PC-9 (cell line): Measurements from ENCODE around the gene ACTG1. TPM values are rescaled to one million over a fixed set of nuclear protein-coding genes. Genes with fewer than 3 reads are reported as not detected.

ENCODE experiments used
- BruUV-seq: library from RNA; stranded (reverse); fragments of 400-500 nt; replicated peaks from 2 replicates; lab custom pipeline; 2021; lab: Mats Ljungman, UMichigan
- CTCF ChIA-PET: fragments of 300-600 bp; sonication (Branson Sonifier 250); formaldehyde crosslinking; loops from one replicate; lab custom pipeline; 2022; ENCODE audit warnings: antibody characterized with exemption; lab: Charles Lee
- POLR2A ChIA-PET: fragments of 300-600 bp; sonication (Branson Sonifier 250); formaldehyde crosslinking; loops from one replicate; lab custom pipeline; 2022; ENCODE audit warnings: antibody characterized with exemption; ENCODE audit not compliant: unreplicated experiment; lab: Charles Lee
- DNase-seq, 2 experiments: peaks; one replicate each; pipeline versions ENCODE4 v3.0.0 to v3.0.0-alpha.2; 2015 to 2022; ENCODE audit warnings: mixed read lengths in 1 of 2
- H2AFZ ChIP-seq: fragments of 200-600 bp; sonication (generic); 2 replicates; pipeline ENCODE4 v1.8.1; 2017; ENCODE audit warnings: antibody characterized with exemption
- H3F3A ChIP-seq: fragments of 200-600 bp; sonication (generic); 2 replicates; pipeline ENCODE4 v1.8.1; 2017; ENCODE audit warnings: antibody characterized with exemption, mild to moderate bottlenecking, low read depth; ENCODE audit not compliant: insufficient read depth
- H3K27ac ChIP-seq: fragments of 200-600 bp; sonication (generic); 2 replicates; pipeline ENCODE4 v1.6.1; 2016; ENCODE audit warnings: mixed run types
- H3K27me3 ChIP-seq: fragments of 200-600 bp; sonication (generic); 2 replicates; pipeline ENCODE4 v1.6.1; 2016; ENCODE audit warnings: low read depth, mixed run types; ENCODE audit not compliant: insufficient read depth
- H3K36me3 ChIP-seq: fragments of 200-600 bp; sonication (generic); 2 replicates; pipeline ENCODE4 v1.6.1; 2016; ENCODE audit warnings: low read depth, mixed run types
- H3K4me1 ChIP-seq: fragments of 200-600 bp; sonication (generic); replicated peaks from 2 replicates; pipeline ENCODE4 v1.6.1; 2016; ENCODE audit warnings: mixed run types; ENCODE audit not compliant: insufficient read depth
- H3K4me2 ChIP-seq: fragments of 200-600 bp; sonication (generic); 2 replicates; pipeline ENCODE4 v1.6.1; 2017; ENCODE audit warnings: mixed run types
- H3K4me3 ChIP-seq: fragments of 200-600 bp; sonication (generic); 2 replicates; pipeline ENCODE4 v1.6.1; 2016; ENCODE audit warnings: mixed run types
- H3K79me2 ChIP-seq: fragments of 200-600 bp; sonication (generic); 2 replicates; pipeline ENCODE4 v1.6.1; 2017; ENCODE audit warnings: low read depth, mixed run types
- H3K9me2 ChIP-seq: fragments of 200-600 bp; sonication (generic); 2 replicates; pipeline ENCODE4 v1.8.1; 2017; ENCODE audit warnings: mild to moderate bottlenecking; ENCODE audit not compliant: insufficient read depth
- H3K9me3 ChIP-seq: fragments of 200-600 bp; sonication (generic); 2 replicates; pipeline ENCODE4 v1.8.1; 2016; ENCODE audit warnings: low read depth; ENCODE audit not compliant: insufficient read depth
- H4K20me1 ChIP-seq: fragments of 200-600 bp; sonication (generic); 2 replicates; pipeline ENCODE4 v1.8.1; 2017; ENCODE audit not compliant: insufficient read depth
- CTCF ChIP-seq: fragments of 200-600 bp; sonication (generic); conservative IDR thresholded peaks from 2 replicates; pipeline ENCODE4 v1.6.1; 2017; ENCODE audit warnings: mixed run types, antibody characterized with exemption, mild to moderate bottlenecking, moderate library complexity
- EZH2 ChIP-seq: fragments of 200-600 bp; sonication (generic); IDR thresholded peaks from 2 replicates; pipeline ENCODE4 v1.8.0; 2017; ENCODE audit warnings: antibody characterized with exemption, low read depth
- intact Hi-C: fragments of 100-400 bp; cut with micrococcal nuclease; formaldehyde crosslinking; loops from one replicate; pipeline ENCODE4 v1.10.0; 2022; ENCODE audit not compliant: unreplicated experiment
- total RNA-seq: library from RNA; stranded (reverse); gene quantifications from 2 replicates; pipeline ENCODE4 v1.2.3, GENCODE V29; 2021

Gene ACTG1
- total RNA-seq, 1 experiment from 2014 or later = 3,629 TPM

DNA sequence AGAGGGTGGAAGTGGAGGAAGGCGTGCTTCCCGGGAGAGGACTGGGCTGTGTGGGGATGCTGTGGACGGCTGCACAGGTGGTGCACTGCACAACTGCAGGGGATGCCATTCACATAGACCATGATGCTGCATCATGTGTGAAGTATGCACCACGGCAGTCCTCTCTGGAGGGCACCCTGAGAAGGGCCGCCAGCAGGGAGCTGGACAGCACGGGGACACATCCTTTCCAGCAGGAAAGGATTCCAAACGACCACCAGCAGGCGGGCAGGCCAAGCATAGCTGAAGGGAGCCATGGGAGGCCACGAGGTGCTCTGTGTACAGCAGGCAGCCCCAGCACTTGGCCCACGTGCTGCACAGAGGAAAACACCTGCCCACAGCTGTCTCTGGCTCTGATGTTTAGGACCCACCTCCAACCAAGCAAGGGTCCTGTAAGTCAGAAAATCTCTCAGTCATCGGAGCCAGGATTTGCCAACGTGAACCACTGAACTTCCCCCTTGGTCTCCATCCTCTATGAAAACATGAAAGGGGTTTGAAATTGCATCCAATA is 10.1 kb downstream of the ACTG1 start:
- no peak overlapping the region for H3K4me2 ChIP-seq
- intact Hi-C loops = no loop called here
- no peak overlapping the region for H3K27ac ChIP-seq
- no peaks in the 10 kb centered on the region for H3K36me3 ChIP-seq
- H3K79me2 ChIP-seq = no peaks in the 10 kb centered on the region
- H3K9me3 ChIP-seq = no peaks in the 10 kb centered on the region
- ChIA-PET CTCF (interaction anchor here (0.6 kb wide), 1 partner anchor 272 kb away, joined by 7 read pairs; no protein-coding TSS in a partner anchor), POLR2A (interaction anchor here (0.6 kb wide), 1 partner anchor 16 kb away, joined by 4 read pairs; no protein-coding TSS in a partner anchor)
- DNase-seq = no peak
- no peak overlapping the region for H3K4me3 ChIP-seq
- H4K20me1 ChIP-seq = no peaks in the 10 kb centered on the region; the same call in 1 of the 2 replicates
- H3K4me1 ChIP-seq = no peaks in the 10 kb centered on the region
- no TSS peak for BruUV-seq
- no peak overlapping the region for H2AFZ ChIP-seq
- H3F3A ChIP-seq = peaks cover 6% of the 10 kb centered on the region; the same call in 1 of the 2 replicates
- H3K9me2 ChIP-seq = no peaks in the 10 kb centered on the region
- TF ChIP-seq CTCF = no peak
- no peak for TF ChIP-seq EZH2
- no peaks in the 10 kb centered on the region for H3K27me3 ChIP-seq

GRCh38 chr17:81500047-81500446 is 12.6 kb downstream of the ACTG1 start:
- no TSS peak for BruUV-seq
- H3K36me3 ChIP-seq = no peaks in the 10 kb centered on the region
- no peaks in the 10 kb centered on the region for H4K20me1 ChIP-seq
- H3K79me2 ChIP-seq = no peaks in the 10 kb centered on the region
- intact Hi-C loops = no loop called here
- POLR2A ChIA-PET = interaction anchor here (0.6 kb wide), 2 partner anchors 81 to 1322 kb away, joined by 3 to 7 read pairs; no protein-coding TSS in a partner anchor
- TF ChIP-seq EZH2 = no peak
- no peak for TF ChIP-seq CTCF
- no peaks in the 10 kb centered on the region for H3K27me3 ChIP-seq
- no peak overlapping the region for H3K4me2 ChIP-seq
- peak in 1 of 2 experiments; percentile 49 for DNase-seq
- H3K27ac ChIP-seq = no peak overlapping the region
- peaks cover 6% of the 10 kb centered on the region; the same call in 1 of the 2 replicates for H3F3A ChIP-seq
- H3K4me1 ChIP-seq = no peaks in the 10 kb centered on the region
- no peaks in the 10 kb centered on the region for H3K9me2 ChIP-seq
- CTCF ChIA-PET = interaction anchor here (0.5 to 1.0 kb wide), 4 partner anchors 15 to 516 kb away, joined by 3 to 4 read pairs (median 4); no protein-coding TSS in a partner anchor
- H3K4me3 ChIP-seq = no peak overlapping the region
- no peaks in the 10 kb centered on the region for H3K9me3 ChIP-seq
- H2AFZ ChIP-seq = no peak overlapping the region

- CTCF ChIA-PET = interaction anchor here (0.6 to 1.0 kb wide), 2 partner anchors 19 to 358 kb away, joined by 3 to 4 read pairs; no protein-coding TSS in a partner anchor
- no peaks in the 10 kb centered on the region for H3K27me3 ChIP-seq
- BruUV-seq = no TSS peak
Measured at GRCh38 chr17:81499601-81499970, 13.0 kb downstream of the ACTG1 start.

More at GRCh38 chr17:81499601-81499970, 13.0 kb downstream of the ACTG1 start:
- no peak overlapping the region for H3K27ac ChIP-seq
- no peaks in the 10 kb centered on the region for H4K20me1 ChIP-seq
- DNase-seq = no peak
- H3K4me3 ChIP-seq = no peak overlapping the region
- no peak for TF ChIP-seq CTCF
- TF ChIP-seq EZH2 = no peak
- no peaks in the 10 kb centered on the region for H3K79me2 ChIP-seq
- no peak overlapping the region for H2AFZ ChIP-seq
- H3K4me1 ChIP-seq = no peaks in the 10 kb centered on the region
- intact Hi-C loops = no loop called here
- H3K36me3 ChIP-seq = no peaks in the 10 kb centered on the region
- POLR2A ChIA-PET = interaction anchor here (0.6 kb wide), 2 partner anchors 81 to 1321 kb away, joined by 3 to 7 read pairs; no protein-coding TSS in a partner anchor
- no peaks in the 10 kb centered on the region for H3K9me3 ChIP-seq
- H3F3A ChIP-seq = peaks cover 6% of the 10 kb centered on the region; the same call in 1 of the 2 replicates
- no peak overlapping the region for H3K4me2 ChIP-seq
- no peaks in the 10 kb centered on the region for H3K9me2 ChIP-seq
